ENCODE data around the gene TRABD. TPM values are rescaled to one million over a fixed set of nuclear protein-coding genes. Genes with fewer than 3 reads are reported as not detected.
"Not testable (repeated sequence)": the region's sequence is repeated elsewhere in the genome, so short reads cannot be mapped to it uniquely, and the experiment has no call there.

Gene TRABD
- total RNA-seq, 4 donors from 2014 or later: 22.4 to 71.4 (median 27.1) TPM

DNA sequence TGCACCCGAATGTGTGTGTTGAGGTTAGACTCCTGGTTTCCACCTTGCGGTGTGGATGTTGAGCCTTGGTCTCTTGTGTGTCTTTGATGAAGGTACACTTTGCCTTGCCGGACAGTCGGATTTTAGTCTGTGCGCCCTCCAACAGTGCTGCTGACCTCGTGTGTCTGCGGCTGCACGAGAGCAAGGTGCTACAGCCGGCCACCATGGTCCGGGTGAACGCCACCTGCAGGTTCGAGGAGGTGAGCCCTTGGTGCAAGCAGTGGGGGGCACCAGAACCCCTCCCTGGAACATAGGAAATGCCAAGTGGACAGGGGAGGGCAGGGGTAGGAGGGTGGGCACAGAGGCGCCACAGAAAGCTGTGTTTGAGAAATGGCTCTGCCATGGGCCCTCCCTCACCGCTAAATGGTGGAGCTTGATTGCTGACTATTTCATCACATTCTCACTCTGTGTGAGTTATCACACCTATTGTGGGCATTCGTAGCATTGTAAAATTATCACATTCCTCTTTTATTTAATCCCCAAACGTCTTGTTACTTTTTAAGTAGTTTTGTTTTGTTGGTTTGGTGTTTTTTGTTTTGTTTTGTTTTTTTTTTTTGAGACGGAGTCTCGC is 41.6 kb upstream of the TRABD start:
- Histone ChIP-seq H3K27ac (no peak overlapping the region), H3K4me1 (peaks cover 0 to 13% (median 0%) of the 10 kb centered on the region in 4 donors), H3K36me3 (no peaks in the 10 kb centered on the region), H3K27me3 (no peaks in the 10 kb centered on the region), H3K9me3 (no peaks in the 10 kb centered on the region), H3K4me3 (no peak overlapping the region)
- 81 to 84% methylated on average over 11 to 18 of the region's 18 CpGs for WGBS, 2 donors
- no peak for TF ChIP-seq EP300 (IDR thresholded peaks at IDR 0.05)
- no peak for TF ChIP-seq POLR2A (IDR thresholded peaks at IDR 0.05)
- TF ChIP-seq, protein P1, sequence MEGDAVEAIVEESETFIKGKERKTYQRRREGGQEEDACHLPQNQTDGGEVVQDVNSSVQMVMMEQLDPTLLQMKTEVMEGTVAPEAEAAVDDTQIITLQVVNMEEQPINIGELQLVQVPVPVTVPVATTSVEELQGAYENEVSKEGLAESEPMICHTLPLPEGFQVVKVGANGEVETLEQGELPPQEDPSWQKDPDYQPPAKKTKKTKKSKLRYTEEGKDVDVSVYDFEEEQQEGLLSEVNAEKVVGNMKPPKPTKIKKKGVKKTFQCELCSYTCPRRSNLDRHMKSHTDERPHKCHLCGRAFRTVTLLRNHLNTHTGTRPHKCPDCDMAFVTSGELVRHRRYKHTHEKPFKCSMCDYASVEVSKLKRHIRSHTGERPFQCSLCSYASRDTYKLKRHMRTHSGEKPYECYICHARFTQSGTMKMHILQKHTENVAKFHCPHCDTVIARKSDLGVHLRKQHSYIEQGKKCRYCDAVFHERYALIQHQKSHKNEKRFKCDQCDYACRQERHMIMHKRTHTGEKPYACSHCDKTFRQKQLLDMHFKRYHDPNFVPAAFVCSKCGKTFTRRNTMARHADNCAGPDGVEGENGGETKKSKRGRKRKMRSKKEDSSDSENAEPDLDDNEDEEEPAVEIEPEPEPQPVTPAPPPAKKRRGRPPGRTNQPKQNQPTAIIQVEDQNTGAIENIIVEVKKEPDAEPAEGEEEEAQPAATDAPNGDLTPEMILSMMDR (IDR thresholded peaks at IDR 0.05): no peak
- no peak for DNase-seq (ENCODE audit: low spot score in 2 of 2)

DNA sequence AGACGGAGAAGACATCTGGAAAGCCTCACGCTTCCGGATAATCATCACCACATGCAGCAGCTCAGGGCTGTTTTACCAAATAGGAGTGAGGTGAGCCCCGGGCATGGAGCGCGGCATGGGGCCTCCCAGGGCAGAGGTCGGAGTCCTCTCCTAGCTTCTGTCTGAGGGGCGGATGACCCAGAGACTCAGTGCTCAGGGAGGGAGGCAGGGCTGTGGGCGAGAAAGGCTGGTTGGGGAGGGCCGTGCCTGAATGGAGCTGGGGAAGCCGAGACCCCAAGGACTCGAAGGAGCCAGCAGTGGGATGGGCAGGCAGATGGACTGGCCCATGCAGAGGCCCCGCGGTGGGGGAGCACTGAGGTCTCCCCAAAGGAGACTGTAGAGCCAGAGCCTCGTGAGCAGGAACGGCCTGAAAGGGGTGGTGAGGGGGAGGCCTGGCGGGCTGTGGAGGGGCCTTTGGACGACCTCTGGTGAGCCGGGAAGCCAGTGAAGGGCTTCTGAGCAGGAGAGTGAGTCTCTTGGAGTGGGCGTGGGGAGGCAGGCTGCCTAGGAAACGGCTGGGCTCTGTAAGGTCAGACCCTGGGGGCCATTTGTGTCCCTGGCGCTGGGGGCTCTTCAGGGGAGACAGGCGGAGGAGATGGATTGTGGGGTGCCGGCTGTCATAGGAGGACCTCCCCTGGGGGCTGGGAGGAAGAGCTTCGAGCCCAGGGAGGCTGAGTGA is 39.8 kb upstream of the TRABD start:
- WGBS, 2 donors: 46 to 57% methylated on average over 22 to 25 of the region's 25 CpGs
- Histone ChIP-seq H3K4me3 (no peak overlapping the region), H3K27me3 (no peaks in the 10 kb centered on the region), H3K4me1 (peaks cover 0 to 13% (median 0%) of the 10 kb centered on the region in 4 donors), H3K27ac (no peak overlapping the region), H3K9me3 (no peaks in the 10 kb centered on the region), H3K36me3 (no peaks in the 10 kb centered on the region)
- TF ChIP-seq POLR2A (IDR thresholded peaks at IDR 0.05) (no peak), EP300 (IDR thresholded peaks at IDR 0.05) (no peak)
- TF ChIP-seq, protein P1 (IDR thresholded peaks at IDR 0.05): no peak
- no peak for DNase-seq (ENCODE audit: low spot score in 2 of 2)

DNA sequence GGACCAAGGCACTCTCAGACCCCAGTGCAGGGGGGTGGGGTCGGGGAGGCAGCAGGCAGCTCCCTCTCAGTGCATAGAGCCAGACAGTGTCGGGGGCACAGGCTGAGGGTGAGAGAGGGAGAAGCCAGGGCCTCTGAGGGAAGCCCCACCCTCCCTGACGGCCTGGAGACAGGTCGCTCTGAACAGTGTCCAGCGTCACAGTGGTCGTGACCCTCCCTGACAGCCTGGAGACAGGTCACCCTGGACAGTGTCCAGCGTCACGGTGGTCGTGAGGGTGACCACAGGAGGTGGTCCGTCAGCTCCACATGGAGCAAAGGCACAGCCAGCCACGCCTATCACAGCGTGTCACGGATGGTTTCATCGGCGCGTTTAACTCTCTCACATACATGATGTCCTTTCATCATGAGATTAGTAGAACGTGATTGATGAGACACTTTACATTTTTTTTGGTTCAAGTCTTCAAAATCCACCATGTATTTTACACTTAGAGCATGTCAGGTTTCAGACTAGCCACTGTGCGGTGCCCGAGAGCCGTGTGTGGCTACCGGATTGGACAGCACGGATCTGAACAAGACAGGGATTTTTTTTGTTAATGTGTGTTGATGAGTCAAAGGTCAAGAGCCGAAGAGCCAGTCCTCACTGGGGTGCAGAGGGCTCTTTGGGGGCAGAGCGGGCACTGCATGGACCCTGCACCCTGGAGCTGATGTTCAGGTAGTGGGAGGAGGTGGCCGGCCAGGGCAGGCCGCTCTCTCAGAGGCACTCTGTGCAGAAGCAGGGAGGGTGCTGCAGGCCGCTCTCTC is 39.1 kb upstream of the TRABD start:
- WGBS, 2 donors: 26 to 36% methylated on average over 23 to 27 of the region's 27 CpGs
- TF ChIP-seq EP300 (IDR thresholded peaks at IDR 0.05): no peak
- TF ChIP-seq, protein P1 (IDR thresholded peaks at IDR 0.05): peak; percentile 64 to 88 (median 74)
- Histone ChIP-seq H3K9me3 (no peaks in the 10 kb centered on the region), H3K36me3 (no peaks in the 10 kb centered on the region), H3K27me3 (no peaks in the 10 kb centered on the region), H3K4me3 (no peak overlapping the region), H3K27ac (no peak overlapping the region), H3K4me1 (peaks cover 0 to 13% (median 0%) of the 10 kb centered on the region in 4 donors)
- peak; percentile 40 to 48 for DNase-seq (ENCODE audit: low spot score in 2 of 2)

DNA sequence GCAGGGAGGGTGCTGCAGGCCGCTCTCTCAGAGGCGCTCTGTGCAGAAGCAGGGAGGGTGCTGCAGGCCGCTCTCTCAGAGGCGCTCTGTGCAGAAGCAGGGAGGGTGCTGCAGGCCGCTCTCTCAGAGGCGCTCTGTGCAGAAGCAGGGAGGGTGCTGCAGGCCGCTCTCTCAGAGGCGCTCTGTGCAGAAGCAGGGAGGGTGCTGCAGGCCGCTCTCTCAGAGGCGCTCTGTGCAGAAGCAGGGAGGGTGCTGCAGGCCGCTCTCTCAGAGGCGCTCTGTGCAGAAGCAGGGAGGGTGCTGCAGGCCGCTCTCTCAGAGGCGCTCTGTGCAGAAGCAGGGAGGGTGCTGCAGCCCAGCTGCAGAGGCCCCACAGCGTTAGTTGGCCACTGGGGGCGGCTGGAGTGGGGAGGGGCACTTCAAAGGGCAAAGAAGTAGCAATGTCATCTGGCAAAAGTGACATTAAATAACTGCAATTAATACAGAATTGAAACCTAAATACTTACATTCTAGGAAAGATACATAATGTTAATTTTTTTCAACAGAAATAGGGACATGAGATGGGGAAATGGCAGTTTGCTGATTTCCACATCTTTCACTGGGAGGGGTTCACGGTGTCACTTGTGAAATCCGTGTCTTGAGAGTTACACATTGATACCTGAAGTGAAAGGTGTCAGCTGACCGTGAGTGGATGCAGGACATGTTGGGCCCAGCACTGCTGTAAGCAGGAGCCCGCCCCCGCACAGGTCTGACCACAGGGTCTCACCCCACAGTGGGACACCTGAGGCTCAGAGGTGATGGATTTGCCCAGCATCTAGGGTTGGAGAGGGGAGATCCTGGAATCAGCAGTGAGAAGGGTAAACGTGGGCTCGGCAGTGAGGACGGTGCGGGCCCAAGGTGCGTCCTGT is 38.2 kb upstream of the TRABD start:
- H3K4me1 ChIP-seq: peaks cover 0 to 13% (median 0%) of the 10 kb centered on the region in 4 donors
- not testable (repeated sequence) for H3K36me3 ChIP-seq; H3K9me3 ChIP-seq; DNase-seq (ENCODE audit: low spot score in 2 of 2); H3K4me3 ChIP-seq; H3K27me3 ChIP-seq; H3K27ac ChIP-seq
- WGBS, 2 donors: 66 to 73% methylated on average over 13 to 15 of the region's 26 CpGs

DNA sequence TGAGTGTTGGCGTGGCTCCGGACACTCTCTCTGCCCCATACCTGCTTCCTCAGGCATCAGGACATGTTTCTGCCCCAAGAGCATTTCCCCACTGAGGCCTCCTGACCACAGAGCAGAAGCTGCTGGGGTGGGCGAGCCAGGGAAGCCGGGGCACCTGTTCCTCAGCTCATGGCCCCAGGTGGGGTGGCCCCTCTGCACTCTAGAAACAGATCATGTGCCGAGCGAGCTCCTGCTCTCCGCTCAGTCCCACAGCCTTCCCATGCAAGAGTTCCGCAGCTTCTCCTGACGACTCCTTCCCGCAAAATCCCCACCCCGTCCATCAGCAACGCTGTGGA is 37.6 kb upstream of the TRABD start:
- no peaks in the 10 kb centered on the region for H3K36me3 ChIP-seq
- peaks cover 0 to 13% (median 0%) of the 10 kb centered on the region in 4 donors for H3K4me1 ChIP-seq
- H3K27ac ChIP-seq: no peak overlapping the region
- no peak for DNase-seq (ENCODE audit: low spot score in 2 of 2)
- H3K4me3 ChIP-seq: no peak overlapping the region
- H3K9me3 ChIP-seq: no peaks in the 10 kb centered on the region
- TF ChIP-seq POLR2A (IDR thresholded peaks at IDR 0.05) (no peak), EP300 (IDR thresholded peaks at IDR 0.05) (no peak)
- TF ChIP-seq, protein P1 (IDR thresholded peaks at IDR 0.05): no peak
- WGBS, 2 donors: 85 to 87% methylated on average over 12 of the region's 12 CpGs
- H3K27me3 ChIP-seq: no peaks in the 10 kb centered on the region
